CD4-positive, alpha-beta T cell treated with Interleukin-12 subunit alpha and Interleukin-12 subunit beta, for 1 hour (primary cell): Measurements from ENCODE around the gene LRFN2.

ENCODE experiments used
- DNase-seq: peaks from one replicate; pipeline ENCODE4 v3.0.0-alpha.2; 2020

The LRFN2 gene

GRCh38 chr6:40362859-40363258 lies 224.3 kb downstream of the LRFN2 start:
- DNase-seq, result no peak

GRCh38 chr6:40359808-40360207 lies 227.4 kb downstream of the LRFN2 start:
- DNase-seq, result no peak

GRCh38 chr6:40358473-40359460 lies 228.4 kb downstream of the LRFN2 start:
- DNase-seq, result no peak

- no peak for DNase-seq
Measured at GRCh38 chr6:40356242-40356910, 230.8 kb downstream of the LRFN2 start.

GRCh38 chr6:40355532-40355931 lies 231.6 kb downstream of the LRFN2 start:
- DNase-seq, result no peak

- DNase-seq, result no peak
Measured at GRCh38 chr6:40355066-40355465, 232.1 kb downstream of the LRFN2 start.

GRCh38 chr6:40353967-40354452 lies 233.2 kb downstream of the LRFN2 start:
- DNase-seq, result no peak

GRCh38 chr6:40353197-40353966 lies 233.8 kb downstream of the LRFN2 start:
- DNase-seq, result no peak

GRCh38 chr6:40352527-40353170 lies 234.5 kb downstream of the LRFN2 start:
- DNase-seq, result no peak

- no peak for DNase-seq
Measured at GRCh38 chr6:40352006-40352405, 235.2 kb downstream of the LRFN2 start.

GRCh38 chr6:40350747-40351217 lies 236.4 kb downstream of the LRFN2 start:
- no peak for DNase-seq

- DNase-seq, result no peak
Measured at GRCh38 chr6:40349901-40350746, 237.0 kb downstream of the LRFN2 start.

- DNase-seq, result no peak
Measured at GRCh38 chr6:40349123-40349900, 237.9 kb downstream of the LRFN2 start.

GRCh38 chr6:40348591-40348990 lies 238.6 kb downstream of the LRFN2 start:
- no peak for DNase-seq

GRCh38 chr6:40347571-40348011 lies 239.6 kb downstream of the LRFN2 start:
- no peak for DNase-seq

- DNase-seq, result no peak
Measured at GRCh38 chr6:40346246-40346645, 240.9 kb downstream of the LRFN2 start.

GRCh38 chr6:40344566-40345167 lies 242.5 kb downstream of the LRFN2 start:
- DNase-seq, result no peak

GRCh38 chr6:40343877-40344565 lies 243.1 kb downstream of the LRFN2 start:
- DNase-seq, result no peak

- no peak for DNase-seq
Measured at GRCh38 chr6:40343318-40343876, 243.8 kb downstream of the LRFN2 start.
